Activated CD4-positive, alpha-beta T cell treated with anti-CD3 and anti-CD28 coated beads for 1 hour (primary cell): Measurements from ENCODE around the gene MAGEF1.

Source experiments
- DNase-seq: peaks from one replicate; pipeline ENCODE4 v3.0.0-alpha.2; 2020

The MAGEF1 gene

DNA sequence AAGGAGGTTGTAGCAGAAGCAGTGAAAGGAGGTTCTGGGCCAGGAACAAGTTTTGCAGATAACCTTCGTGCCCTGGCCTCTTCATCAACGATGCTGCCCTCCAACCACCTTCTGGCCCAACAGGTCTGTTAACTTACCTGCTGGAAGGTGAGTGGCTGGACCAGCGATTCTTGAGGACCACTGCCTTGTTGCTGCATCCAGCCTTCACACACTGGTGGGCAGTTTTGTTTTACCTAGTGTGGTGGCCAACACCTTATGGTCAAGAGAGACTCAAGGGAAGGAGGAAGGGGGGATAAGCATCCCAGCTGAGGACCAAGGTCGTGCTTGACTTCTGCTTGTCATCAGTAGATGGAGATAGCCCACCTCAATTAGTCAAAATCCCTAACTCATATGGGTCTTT is 7.8 kb upstream of the MAGEF1 start:
- DNase-seq: no peak

GRCh38 chr3:184718431-184718830 is 6.6 kb upstream of the MAGEF1 start:
- no peak for DNase-seq

GRCh38 chr3:184717399-184717983 is 5.6 kb upstream of the MAGEF1 start:
- DNase-seq: no peak

DNA sequence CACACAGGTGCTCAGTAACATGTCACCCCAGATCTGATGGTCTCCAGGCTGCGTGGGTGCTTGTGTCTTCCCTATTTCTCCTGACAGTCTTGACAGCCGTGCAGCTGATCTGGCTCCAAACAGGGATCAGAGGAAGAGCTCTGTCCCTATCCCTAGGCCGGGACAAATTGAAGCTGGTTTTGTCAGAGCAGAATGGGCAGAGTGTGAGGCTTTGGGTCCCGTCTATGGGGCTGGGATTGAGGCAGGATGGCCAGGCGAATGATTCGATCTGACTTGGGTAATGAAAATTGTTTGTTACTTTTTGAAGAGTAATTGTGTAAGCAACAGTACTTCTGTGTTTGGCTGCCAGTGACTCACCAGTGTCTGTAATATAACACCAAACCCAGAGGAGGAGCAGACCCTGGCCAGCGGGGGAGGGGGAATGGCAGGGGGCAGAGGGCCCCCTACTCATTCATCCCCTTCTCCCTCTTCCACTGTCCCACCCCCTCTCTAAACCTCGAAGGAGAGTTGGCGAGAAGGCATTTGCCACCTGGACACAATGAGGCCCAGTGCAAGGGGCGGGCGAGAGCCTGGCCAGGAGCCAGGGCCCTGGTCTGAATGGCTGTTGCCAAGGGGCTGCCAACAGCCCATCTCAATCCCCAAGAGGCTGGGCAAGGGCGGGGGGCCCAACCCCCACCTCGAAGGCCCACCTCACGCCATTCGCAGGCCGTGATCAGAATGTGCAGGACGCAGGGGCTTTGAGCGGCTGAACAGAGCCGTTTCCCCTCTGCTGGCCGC is 4.9 kb upstream of the MAGEF1 start:
- no peak for DNase-seq

DNA sequence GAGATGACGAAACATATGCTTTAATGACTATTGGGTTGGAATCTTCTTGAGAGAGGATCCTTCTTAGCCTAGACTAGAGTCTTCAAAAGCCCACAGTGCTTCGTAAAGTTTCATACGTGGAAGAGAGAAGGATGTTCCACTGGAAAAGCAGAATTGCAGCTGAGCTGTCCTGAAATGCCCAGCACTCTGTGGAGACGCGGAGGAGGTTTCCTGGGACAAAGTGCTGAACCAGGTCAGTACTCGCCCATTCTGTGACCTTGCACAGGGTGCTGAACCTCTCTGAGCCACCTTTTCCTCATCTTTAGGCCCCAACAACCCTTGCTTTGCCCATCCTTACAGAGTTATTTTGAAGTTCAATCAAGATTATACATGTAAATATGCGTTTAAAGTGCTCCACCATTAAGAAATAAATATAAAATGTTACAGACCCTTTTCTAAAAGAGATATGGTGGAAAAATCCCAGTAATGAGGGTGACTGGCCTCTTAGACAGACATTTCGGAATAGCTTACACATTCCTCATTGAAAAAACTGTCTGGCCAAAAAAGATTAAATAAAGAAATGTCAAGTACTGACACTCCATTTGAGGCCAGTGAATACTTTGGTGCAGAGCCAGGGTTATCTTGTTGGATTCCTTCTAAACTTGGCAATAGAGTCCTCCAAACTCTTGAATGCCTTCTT is 4.2 kb upstream of the MAGEF1 start:
- DNase-seq: no peak

DNA sequence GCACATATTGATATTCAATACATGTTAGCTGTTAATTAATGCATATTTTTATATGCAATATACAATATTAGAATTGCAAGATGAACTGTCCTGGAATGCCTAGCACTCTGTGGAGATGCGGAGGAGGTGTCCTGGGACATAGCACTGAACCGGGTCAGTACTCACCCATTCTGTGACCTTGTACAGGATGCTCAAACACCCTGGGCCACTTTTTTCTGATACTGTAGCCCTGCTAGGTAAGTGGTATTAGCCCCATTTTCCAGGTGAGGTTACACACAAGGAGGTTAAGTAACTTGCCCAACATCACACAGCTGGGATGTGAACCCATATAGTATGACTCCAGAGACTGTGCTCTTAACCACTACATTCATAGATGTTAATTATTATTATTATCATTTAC is 1.7 kb upstream of the MAGEF1 start:
- DNase-seq: no peak

- no peak for DNase-seq
Measured at GRCh38 chr3:184713040-184713355, 1.1 kb upstream of the MAGEF1 start.

DNA sequence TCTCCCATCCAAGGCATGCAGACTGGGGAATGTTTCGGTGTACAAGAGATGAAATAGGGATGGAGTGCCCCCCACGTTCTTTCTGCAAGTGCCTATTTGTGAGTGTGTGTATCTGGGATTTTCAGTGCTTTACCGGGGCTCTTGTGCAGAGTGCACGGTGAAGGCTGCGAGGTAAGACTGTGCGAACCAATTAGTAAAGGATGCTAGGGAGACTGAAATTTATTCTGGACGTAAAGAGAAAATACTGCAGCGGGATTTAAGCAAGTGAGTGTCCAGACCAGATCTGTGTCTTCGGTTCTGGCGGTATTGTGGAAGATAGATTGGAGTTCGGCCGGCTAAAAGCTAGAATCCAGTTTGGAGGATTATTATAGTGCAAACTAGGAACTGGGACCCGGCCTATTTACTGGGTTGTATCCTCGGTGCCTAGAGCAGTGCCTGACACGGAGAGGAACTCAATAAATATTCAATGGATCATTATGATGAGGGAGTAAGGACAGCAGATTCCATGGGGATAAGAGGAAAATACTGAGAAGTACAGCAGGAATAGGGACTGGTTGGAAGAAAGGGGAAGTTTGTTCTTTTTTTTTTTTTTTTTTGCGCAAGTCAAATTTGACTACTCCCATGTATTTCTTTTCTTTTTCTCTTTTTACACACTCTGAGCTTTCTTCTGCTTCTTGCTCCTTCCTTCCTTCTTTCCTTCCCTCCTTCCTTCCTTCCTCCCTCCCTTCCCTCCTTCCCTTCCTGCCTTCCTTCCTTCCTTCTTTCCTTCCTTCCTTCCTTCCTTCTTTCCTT is 580 bp upstream of the MAGEF1 start:
- no peak for DNase-seq

DNA sequence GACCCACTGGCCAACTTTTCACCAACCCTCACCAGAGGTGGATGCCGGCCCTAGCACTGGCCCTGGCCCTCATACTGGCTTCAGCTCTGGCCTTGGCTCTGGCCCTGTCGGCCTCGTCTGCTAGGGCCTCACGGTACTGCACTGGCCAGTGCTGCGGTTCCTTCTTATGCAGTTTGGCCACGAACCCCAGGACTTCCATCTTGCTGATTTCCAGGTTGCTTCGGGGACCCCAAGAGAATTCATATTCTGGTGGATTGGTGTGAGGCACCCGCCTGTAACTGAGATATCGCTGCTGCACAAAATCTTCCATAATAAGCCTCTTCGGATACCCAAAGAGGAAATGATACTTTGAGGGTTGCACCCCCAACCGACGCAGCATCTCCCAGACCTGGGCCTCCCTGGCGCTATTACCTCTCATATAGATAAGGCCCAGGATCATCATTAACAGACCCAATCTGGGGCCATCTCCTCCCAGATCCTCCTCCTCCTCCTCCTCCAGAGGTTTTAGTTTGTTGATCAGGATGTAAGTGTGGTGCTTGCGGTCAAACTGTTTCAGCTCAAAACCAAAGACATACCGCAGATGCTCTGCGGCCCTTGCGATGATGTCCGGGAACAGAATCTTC is 883 bp downstream of the MAGEF1 start:
- DNase-seq: no peak

- no peak for DNase-seq
Measured at GRCh38 chr3:184703657-184704056, 8.2 kb downstream of the MAGEF1 start.

DNA sequence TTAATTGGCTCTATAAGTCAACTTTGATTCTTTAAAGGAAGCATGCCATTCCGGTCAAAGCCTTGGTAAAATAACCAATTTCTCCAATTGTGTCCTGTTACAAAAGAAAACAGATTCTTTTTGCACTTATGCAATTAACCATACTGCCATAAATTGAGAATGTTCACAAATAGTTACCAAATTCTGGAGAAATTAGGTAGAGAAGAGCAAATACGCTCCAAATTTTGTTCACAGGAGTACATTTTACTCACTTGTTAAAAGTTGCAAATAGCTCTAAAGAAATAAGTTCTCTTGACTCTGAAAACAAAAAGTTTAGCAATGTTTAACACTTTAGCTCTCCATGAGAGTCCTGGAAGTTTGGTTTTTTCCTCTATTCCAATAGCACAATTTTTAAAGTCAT is 11.1 kb downstream of the MAGEF1 start:
- DNase-seq: no peak

DNA sequence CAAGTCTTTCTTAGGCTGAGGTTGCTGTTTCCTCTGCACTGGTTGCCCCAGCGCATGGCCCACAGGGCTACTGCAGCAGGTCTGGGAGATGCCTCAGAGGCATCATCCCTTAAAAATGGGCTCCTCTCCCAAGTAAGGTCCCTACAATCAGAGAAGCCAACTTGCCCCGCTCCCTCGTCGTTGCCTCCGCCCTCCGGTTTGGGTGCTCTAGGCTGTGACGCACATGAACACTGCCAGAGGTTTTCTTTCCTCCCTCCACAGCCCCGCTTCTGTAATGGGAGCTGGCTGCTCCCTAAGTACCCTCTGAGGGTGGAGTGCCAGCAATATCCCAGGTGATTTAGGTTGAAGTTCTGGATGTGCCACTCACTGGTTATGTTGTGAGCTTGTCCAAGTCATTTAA is 14.0 kb downstream of the MAGEF1 start:
- DNase-seq: no peak

GRCh38 chr3:184696697-184697096 is 15.2 kb downstream of the MAGEF1 start:
- no peak for DNase-seq

GRCh38 chr3:184694716-184695115 is 17.1 kb downstream of the MAGEF1 start:
- no peak for DNase-seq

DNA sequence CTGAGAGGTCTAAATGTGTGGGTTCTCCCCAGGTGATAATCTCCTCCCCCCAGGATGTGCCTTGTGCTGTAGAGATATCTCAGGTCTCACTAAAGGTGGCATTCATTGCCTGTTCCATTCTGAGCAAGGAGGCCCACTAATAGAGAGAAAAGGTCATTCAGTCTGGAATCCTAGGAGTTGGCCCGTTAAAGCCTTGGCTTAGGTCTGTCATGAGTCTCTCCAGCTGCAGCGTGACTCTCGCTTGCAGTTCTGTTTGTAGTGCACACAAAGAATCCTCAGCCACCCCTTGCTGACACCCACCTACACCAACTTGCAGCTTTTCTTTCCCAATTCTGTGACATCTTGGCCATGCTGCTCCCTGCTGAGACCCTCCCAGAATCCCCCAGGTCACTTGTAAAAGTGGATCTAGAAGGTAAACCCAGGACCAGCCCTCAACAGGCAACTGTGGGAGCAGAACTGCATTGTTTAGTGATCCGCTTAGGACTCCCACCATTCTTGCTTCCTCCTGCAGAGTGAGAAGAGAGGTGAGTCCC is 17.7 kb downstream of the MAGEF1 start:
- DNase-seq: no peak

DNA sequence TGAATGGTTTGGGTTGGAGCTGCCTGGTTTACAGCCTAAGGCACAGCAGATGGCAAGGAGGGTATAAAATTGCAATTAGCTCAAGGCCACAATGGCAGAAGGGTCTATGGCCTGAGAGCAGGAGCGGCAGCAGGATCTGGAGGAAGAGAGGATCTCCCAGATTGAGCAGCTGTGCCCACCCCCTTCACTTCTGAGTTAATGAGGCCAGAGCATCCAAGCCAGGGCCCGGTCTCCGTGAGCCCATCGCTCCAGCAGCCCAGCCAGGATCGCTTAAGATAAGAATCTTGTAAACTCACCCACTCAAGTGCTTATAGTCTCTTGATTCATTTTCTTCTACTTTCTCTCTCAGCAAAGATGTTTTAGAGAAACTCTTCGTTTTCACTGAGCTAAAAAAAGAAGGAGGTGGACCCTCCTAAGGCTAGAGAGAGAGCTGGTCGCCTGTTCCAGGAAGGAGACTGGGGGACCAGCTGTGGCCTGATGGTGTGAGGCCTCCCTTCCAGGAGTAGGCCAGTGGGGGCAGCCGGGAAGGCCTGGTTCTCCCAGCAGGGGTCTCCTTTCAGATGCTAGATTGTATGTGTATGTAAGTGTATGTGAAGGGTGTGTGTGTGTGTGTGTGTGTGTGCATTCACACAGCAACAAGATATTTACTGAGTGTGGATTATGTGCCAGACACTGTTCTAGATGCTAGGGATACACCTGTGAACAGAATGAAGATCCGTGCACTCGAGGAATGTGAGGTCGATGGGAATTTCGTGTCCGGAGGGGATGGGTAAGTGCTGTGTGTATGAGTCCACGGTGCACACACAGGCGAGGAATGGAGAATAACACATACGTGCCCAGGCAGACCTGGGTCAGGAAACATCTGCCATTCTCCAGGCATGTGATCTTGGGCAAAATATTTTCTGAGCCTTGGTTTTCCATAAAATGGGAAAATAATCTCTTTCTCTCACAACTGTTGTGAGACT is 18.6 kb downstream of the MAGEF1 start:
- DNase-seq: no peak

DNA sequence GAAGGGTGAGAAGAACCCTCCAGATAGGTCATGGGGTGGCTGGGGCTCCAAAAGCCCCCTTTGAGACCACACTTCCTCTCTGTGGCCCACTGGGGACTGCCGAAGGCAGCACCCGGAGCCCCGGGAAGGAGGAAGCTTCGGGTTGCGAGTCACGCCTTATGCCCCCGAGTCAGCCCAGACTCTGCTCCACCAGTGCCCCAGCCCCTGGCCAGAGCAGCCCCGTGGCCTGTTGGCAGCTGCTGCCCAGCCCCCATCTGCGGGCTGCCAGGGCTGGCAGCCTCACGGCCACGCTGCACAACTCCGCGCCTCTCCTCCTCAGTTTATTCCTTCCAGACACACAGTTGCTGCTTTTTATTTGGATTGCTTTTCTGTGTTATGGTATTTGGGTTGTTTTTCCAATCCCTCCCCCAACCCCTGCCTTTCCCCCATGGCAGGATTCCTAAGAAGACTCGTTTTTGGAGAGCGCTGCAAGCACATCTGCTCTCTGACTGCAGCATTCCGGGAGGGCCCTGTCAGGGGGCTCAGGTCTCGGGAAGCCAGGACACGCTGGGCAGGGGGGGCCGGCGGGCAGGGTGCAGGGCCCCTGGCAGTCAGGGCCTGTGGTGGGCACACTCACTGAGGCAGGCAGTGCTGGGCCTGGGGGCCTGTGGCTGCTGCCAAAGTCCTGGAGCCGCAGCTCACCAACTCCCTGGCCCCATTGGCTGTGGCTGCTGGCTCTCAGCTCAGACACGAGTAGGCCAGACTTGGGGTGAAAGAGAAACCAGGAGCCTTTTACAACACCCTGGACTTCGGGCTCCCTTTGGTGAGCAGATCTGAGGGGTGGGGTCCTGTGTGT is 20.2 kb downstream of the MAGEF1 start:
- DNase-seq: no peak

- no peak for DNase-seq
Measured at GRCh38 chr3:184690192-184690883, 21.5 kb downstream of the MAGEF1 start.

- DNase-seq: no peak
Measured at GRCh38 chr3:184688882-184689271, 23.0 kb downstream of the MAGEF1 start.

DNA sequence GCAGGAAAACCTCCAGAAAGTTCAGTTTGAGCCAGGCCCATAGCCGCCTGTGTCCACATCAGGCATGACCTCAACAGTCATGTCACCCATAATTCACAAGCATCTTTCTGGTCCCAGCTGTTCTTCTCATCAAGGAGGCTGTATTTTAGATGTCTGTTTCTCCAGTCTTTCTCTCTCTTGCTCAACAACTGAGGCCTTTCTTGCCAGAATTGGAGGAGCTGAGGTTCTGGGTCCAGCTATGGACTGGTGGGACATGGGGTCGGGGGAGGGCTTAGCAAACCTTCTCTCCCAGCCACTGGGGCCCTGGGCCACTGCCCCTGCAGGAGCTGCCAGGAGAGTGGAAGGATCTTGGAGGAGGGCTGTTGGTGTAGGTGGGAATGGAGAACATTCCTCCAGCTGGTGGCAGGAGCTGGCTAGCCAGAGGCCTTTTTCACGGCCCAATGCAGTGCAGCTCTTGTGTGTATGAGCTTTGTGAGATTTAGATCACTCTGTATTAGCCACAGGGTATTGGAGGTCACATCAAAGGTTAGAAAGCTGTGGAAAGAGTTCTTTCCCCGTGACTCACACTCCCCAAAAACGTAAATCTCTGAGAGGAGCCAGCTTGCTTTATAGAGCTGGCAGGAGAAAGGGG is 23.5 kb downstream of the MAGEF1 start:
- no peak for DNase-seq
